SK-N-SH treated with all-trans-retinoic acid at 6 μM for 48 hours (cell line): Measurements from ENCODE around the gene GJA3.

Experiments used
- ARNTL ChIP-seq: fragments of 450-650 bp; formaldehyde crosslinking; IDR thresholded peaks from 2 replicates; pipeline ENCODE4 v1.5.0; 2020; ENCODE audit warnings: low read depth, mild to moderate bottlenecking, moderate library complexity, borderline replicate concordance
- BACH2 ChIP-seq: fragments of 250-450 bp; sonication (Bioruptor Pico); IDR thresholded peaks from 2 replicates; pipeline ENCODE4 v1.9.0; 2021; ENCODE audit warnings: mild to moderate bottlenecking, borderline replicate concordance
- CREB5 ChIP-seq: fragments of 250-450 bp; sonication (Bioruptor Pico); IDR thresholded peaks from 2 replicates; pipeline ENCODE4 v1.5.1; 2020; ENCODE audit warnings: low read depth, mild to moderate bottlenecking, moderate library complexity
- GLIS3 ChIP-seq: fragments of 250-450 bp; sonication (Bioruptor Pico); IDR thresholded peaks from 2 replicates; pipeline ENCODE4 v1.5.0; 2020; ENCODE audit warnings: mild to moderate bottlenecking, moderate library complexity
- ISL1 ChIP-seq: fragments of 250-450 bp; sonication (Bioruptor Pico); IDR thresholded peaks from 2 replicates; pipeline ENCODE4 v2.1.2; 2022; ENCODE audit warnings: mild to moderate bottlenecking, moderate library complexity
- SNAI2 ChIP-seq: fragments of 250-450 bp; sonication (Bioruptor Pico); IDR thresholded peaks from 2 replicates; pipeline ENCODE4 v1.5.0; 2020; ENCODE audit warnings: mild to moderate bottlenecking, moderate library complexity
- TSHZ2 ChIP-seq: fragments of 250-450 bp; sonication (Bioruptor Pico); IDR thresholded peaks from 2 replicates; pipeline ENCODE4 v1.5.0; 2020; ENCODE audit warnings: mild to moderate bottlenecking, moderate library complexity
- ZFP30 ChIP-seq: fragments of 450-650 bp; formaldehyde crosslinking; IDR thresholded peaks from 2 replicates; pipeline ENCODE4 v1.5.0; 2022; ENCODE audit warnings: mild to moderate bottlenecking, moderate library complexity
- ZNF565 ChIP-seq: fragments of 450-650 bp; formaldehyde crosslinking; conservative IDR thresholded peaks from 2 replicates; pipeline ENCODE4 v1.5.0; 2020; ENCODE audit warnings: low read depth, mild to moderate bottlenecking, moderate library complexity
- TF ChIP-seq, protein P1 (sequence below): fragments of 250-450 bp; sonication (Bioruptor Pico); IDR thresholded peaks from 2 replicates; pipeline ENCODE4 v1.5.1; 2021; ENCODE audit warnings: mild to moderate bottlenecking, moderate library complexity
- TF ChIP-seq, protein P2 (sequence below): fragments of 250-450 bp; sonication (Bioruptor Pico); IDR thresholded peaks from 2 replicates; pipeline ENCODE4 v1.8.0; 2020; ENCODE audit warnings: mild to moderate bottlenecking, moderate library complexity, borderline replicate concordance

GRCh38 chr13:20124303-20124702, 36.5 kb downstream of the GJA3 start:
- TF ChIP-seq GLIS3 (CRISPR knock-in tag) = no peak
- no peak for TF ChIP-seq CREB5
- TF ChIP-seq ARNTL (CRISPR knock-in tag) = no peak
- TF ChIP-seq SNAI2 (CRISPR knock-in tag) = no peak
- TF ChIP-seq ZNF565 = no peak
- no peak for TF ChIP-seq ZFP30 (CRISPR knock-in tag)
- TF ChIP-seq, protein P1, sequence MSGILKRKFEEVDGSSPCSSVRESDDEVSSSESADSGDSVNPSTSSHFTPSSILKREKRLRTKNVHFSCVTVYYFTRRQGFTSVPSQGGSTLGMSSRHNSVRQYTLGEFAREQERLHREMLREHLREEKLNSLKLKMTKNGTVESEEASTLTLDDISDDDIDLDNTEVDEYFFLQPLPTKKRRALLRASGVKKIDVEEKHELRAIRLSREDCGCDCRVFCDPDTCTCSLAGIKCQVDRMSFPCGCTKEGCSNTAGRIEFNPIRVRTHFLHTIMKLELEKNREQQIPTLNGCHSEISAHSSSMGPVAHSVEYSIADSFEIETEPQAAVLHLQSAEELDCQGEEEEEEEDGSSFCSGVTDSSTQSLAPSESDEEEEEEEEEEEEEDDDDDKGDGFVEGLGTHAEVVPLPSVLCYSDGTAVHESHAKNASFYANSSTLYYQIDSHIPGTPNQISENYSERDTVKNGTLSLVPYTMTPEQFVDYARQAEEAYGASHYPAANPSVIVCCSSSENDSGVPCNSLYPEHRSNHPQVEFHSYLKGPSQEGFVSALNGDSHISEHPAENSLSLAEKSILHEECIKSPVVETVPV (CRISPR knock-in tag) = no peak
- no peak for TF ChIP-seq TSHZ2 (CRISPR knock-in tag)
- TF ChIP-seq, protein P2, sequence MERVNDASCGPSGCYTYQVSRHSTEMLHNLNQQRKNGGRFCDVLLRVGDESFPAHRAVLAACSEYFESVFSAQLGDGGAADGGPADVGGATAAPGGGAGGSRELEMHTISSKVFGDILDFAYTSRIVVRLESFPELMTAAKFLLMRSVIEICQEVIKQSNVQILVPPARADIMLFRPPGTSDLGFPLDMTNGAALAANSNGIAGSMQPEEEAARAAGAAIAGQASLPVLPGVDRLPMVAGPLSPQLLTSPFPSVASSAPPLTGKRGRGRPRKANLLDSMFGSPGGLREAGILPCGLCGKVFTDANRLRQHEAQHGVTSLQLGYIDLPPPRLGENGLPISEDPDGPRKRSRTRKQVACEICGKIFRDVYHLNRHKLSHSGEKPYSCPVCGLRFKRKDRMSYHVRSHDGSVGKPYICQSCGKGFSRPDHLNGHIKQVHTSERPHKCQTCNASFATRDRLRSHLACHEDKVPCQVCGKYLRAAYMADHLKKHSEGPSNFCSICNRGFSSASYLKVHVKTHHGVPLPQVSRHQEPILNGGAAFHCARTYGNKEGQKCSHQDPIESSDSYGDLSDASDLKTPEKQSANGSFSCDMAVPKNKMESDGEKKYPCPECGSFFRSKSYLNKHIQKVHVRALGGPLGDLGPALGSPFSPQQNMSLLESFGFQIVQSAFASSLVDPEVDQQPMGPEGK (CRISPR knock-in tag) = no peak
- no peak for TF ChIP-seq ISL1 (CRISPR knock-in tag)
- no peak for TF ChIP-seq BACH2
